Progenitor cell of endocrine pancreas (in vitro differentiated cells): Measurements from ENCODE around the gene SDC4. TPM values are rescaled to one million over a fixed set of nuclear protein-coding genes. Genes with fewer than 3 reads are reported as not detected.

Source experiments
- DNase-seq: peaks from one replicate; pipeline ENCODE4 v3.0.0; 2021; ENCODE audit warnings: low spot score; ENCODE audit not compliant: unreplicated experiment
- H3K27ac Mint-ChIP-seq: 2 replicates; pipeline ENCODE4 v1.8.0; 2021; ENCODE audit warnings: mild to moderate bottlenecking, moderate library complexity, mixed read lengths
- H3K27me3 Mint-ChIP-seq: 2 replicates; pipeline ENCODE4 v1.8.0; 2021; ENCODE audit warnings: mixed read lengths
- H3K36me3 Mint-ChIP-seq: 2 replicates; pipeline ENCODE4 v1.8.0; 2022; ENCODE audit warnings: mixed read lengths; ENCODE audit not compliant: insufficient read depth
- H3K4me1 Mint-ChIP-seq: 2 replicates; pipeline ENCODE4 v1.8.0; 2021; ENCODE audit warnings: low read depth, mixed read lengths
- H3K4me3 Mint-ChIP-seq: 2 replicates; pipeline ENCODE4 v1.8.0; 2021; ENCODE audit warnings: low read depth, mild to moderate bottlenecking, moderate library complexity, mixed read lengths
- H3K9me3 Mint-ChIP-seq: 2 replicates; pipeline ENCODE4 v1.8.0; 2021; ENCODE audit warnings: low read depth, mixed read lengths
- CTCF ChIP-seq: fragments of 200-600 bp; sonication (generic); IDR thresholded peaks from one replicate; pipeline ENCODE4 v1.5.0; 2021; ENCODE audit warnings: antibody characterized with exemption, mild to moderate bottlenecking; ENCODE audit not compliant: unreplicated experiment
- total RNA-seq: library from RNA; stranded (reverse); gene quantifications from 2 replicates; pipeline ENCODE4 v1.2.1, GENCODE V29; 2021

The SDC4 gene
- total RNA-seq, 1 donor from 2014 or later = 121 TPM

- H3K27me3 Mint-ChIP-seq = no peaks in the 10 kb centered on the region
- H3K9me3 Mint-ChIP-seq = no peaks in the 10 kb centered on the region
- peaks cover 13% of the 10 kb centered on the region for H3K36me3 Mint-ChIP-seq
- DNase-seq = no peak
- no peak for TF ChIP-seq CTCF
- H3K27ac Mint-ChIP-seq = peak overlapping the region; percentile 99
- H3K4me1 Mint-ChIP-seq = peaks cover 70% of the 10 kb centered on the region
- H3K4me3 Mint-ChIP-seq = peak overlapping the region; percentile 11
These were observed 9.8 kb downstream of the SDC4 start for GRCh38 chr20:45338121-45339030.

GRCh38 chr20:45337367-45338120, 10.7 kb downstream of the SDC4 start:
- Mint-ChIP-seq H3K27ac (peak overlapping the region; percentile 89), H3K9me3 (no peaks in the 10 kb centered on the region), H3K27me3 (no peaks in the 10 kb centered on the region), H3K36me3 (peaks cover 13% of the 10 kb centered on the region), H3K4me3 (peak overlapping the region; percentile 27), H3K4me1 (peaks cover 62% of the 10 kb centered on the region)
- DNase-seq = no peak
- TF ChIP-seq CTCF = no peak

GRCh38 chr20:45336530-45337366, 11.5 kb downstream of the SDC4 start:
- Mint-ChIP-seq H3K27ac (peak overlapping the region; percentile 89), H3K4me1 (peaks cover 55% of the 10 kb centered on the region), H3K4me3 (peak overlapping the region; percentile 27), H3K9me3 (no peaks in the 10 kb centered on the region), H3K36me3 (peaks cover 14% of the 10 kb centered on the region), H3K27me3 (no peaks in the 10 kb centered on the region)
- no peak for DNase-seq
- TF ChIP-seq CTCF = no peak

- no peak for DNase-seq
- Mint-ChIP-seq H3K4me1 (peaks cover 9% of the 10 kb centered on the region), H3K4me3 (no peak overlapping the region), H3K36me3 (peaks cover 29% of the 10 kb centered on the region), H3K27me3 (no peaks in the 10 kb centered on the region), H3K9me3 (no peaks in the 10 kb centered on the region), H3K27ac (peak overlapping the region; percentile 6)
- no peak for TF ChIP-seq CTCF
These were observed 17.7 kb downstream of the SDC4 start for GRCh38 chr20:45330476-45330875.
